SK-N-SH (cell line): ENCODE measurements around the gene KCTD12. TPM values are rescaled to one million over a fixed set of nuclear protein-coding genes. Genes with fewer than 3 reads are reported as not detected.

ENCODE experiments used
- CTCF ChIA-PET: fragments of 300-600, 350-600 bp; formaldehyde crosslinking; extraction: SDS; loops from one replicate; lab custom pipeline; 2021; lab: Yijun Ruan, JAX
- POLR2A ChIA-PET: fragments of 350-600 bp; sonication (Branson Sonifier 250); formaldehyde crosslinking; extraction: SDS; loops from one replicate; lab custom pipeline; 2020; ENCODE audit warnings: antibody characterized with exemption, inconsistent platforms; lab: Yijun Ruan, JAX
- DNase-seq: peaks from one replicate; pipeline ENCODE4 v3.0.0; 2012
- H2AFZ ChIP-seq: fragments of 200-600 bp; sonication (generic); 2 replicates; pipeline ENCODE4 v1.8.1; 2016; ENCODE audit warnings: antibody characterized with exemption, mild to moderate bottlenecking, low read depth
- H3F3A ChIP-seq: fragments of 200-600 bp; sonication (generic); replicated peaks from 2 replicates; pipeline ENCODE3; 2016; ENCODE audit warnings: antibody characterized with exemption, mild to moderate bottlenecking; ENCODE audit not compliant: insufficient read depth
- H3K27ac ChIP-seq, 2 experiments: fragments of 200-500 bp in 1 of 2; fragments of 200-600 bp in 1 of 2; sonication (Bioruptor generic) in 1 of 2; sonication (generic), shearing (Covaris generic) in 1 of 2; 2 replicates each; pipeline versions ENCODE4 v1.5.1 to v1.6.1; 2014 to 2016; ENCODE audit warnings: low read depth in 2 of 2, inconsistent platforms in 1 of 2, low read length in 1 of 2, mild to moderate bottlenecking in 1 of 2, mixed read lengths in 1 of 2
- H3K27me3 ChIP-seq: fragments of 200-600 bp; sonication (generic), shearing (Covaris generic); 2 replicates; pipeline ENCODE4 v1.6.1; 2016; ENCODE audit warnings: mixed run types; ENCODE audit not compliant: insufficient read depth
- H3K36me3 ChIP-seq, 2 experiments: fragments of 200-500 bp in 1 of 2; fragments of 200-600 bp in 1 of 2; sonication (Bioruptor generic) in 1 of 2; sonication (generic) in 1 of 2; replicated peaks in 1 of 2; 2 replicates each; pipeline versions ENCODE3 to v1.5.1; 2014 to 2016; ENCODE audit warnings: low read length in 1 of 2, mild to moderate bottlenecking in 1 of 2; ENCODE audit not compliant: insufficient read depth in 2 of 2, control insufficient read depth in 1 of 2
- H3K4me1 ChIP-seq, 2 experiments: fragments of 200-500 bp in 1 of 2; fragments of 200-600 bp in 1 of 2; sonication (Bioruptor generic) in 1 of 2; sonication (generic), shearing (Covaris generic) in 1 of 2; 2 replicates each; pipeline versions ENCODE4 v1.5.1 to v1.6.1; 2014 to 2016; ENCODE audit warnings: low read depth in 1 of 2, low read length in 1 of 2, mixed run types in 1 of 2; ENCODE audit not compliant: insufficient read depth in 2 of 2, control insufficient read depth in 1 of 2
- H3K4me2 ChIP-seq: fragments of 200-600 bp; sonication (generic), shearing (Covaris generic); 2 replicates; pipeline ENCODE4 v1.6.1; 2017; ENCODE audit warnings: mixed run types
- H3K4me3 ChIP-seq, 2 experiments: fragments of 200-500 bp in 1 of 2; fragments of 200-600 bp in 1 of 2; sonication (Bioruptor generic) in 1 of 2; sonication (generic), shearing (Covaris generic) in 1 of 2; 2 replicates each; pipeline versions ENCODE4 v1.5.1 to v1.8.1; 2014 to 2016; ENCODE audit warnings: low read depth in 2 of 2, inconsistent platforms in 1 of 2, low read length in 1 of 2, mild to moderate bottlenecking in 1 of 2, mixed read lengths in 1 of 2, moderate library complexity in 1 of 2
- H3K79me2 ChIP-seq: fragments of 200-600 bp; sonication (generic); 2 replicates; pipeline ENCODE4 v1.8.1; 2017; ENCODE audit warnings: mild to moderate bottlenecking; ENCODE audit not compliant: insufficient read depth
- H3K9ac ChIP-seq: fragments of 200-600 bp; sonication (generic); 2 replicates; pipeline ENCODE4 v1.6.1; 2017; ENCODE audit warnings: mixed run types
- H3K9me2 ChIP-seq: fragments of 200-600 bp; sonication (generic); 2 replicates; pipeline ENCODE4 v1.6.1; 2017; ENCODE audit warnings: mixed run types
- H3K9me3 ChIP-seq: fragments of 200-600 bp; sonication (generic); 2 replicates; pipeline ENCODE4 v1.6.1; 2017; ENCODE audit warnings: mixed run types, mild to moderate bottlenecking, moderate library complexity
- H4K20me1 ChIP-seq: fragments of 200-600 bp; sonication (generic); 2 replicates; pipeline ENCODE4 v1.6.1; 2017; ENCODE audit warnings: mild to moderate bottlenecking, mixed run types; ENCODE audit not compliant: insufficient read depth
- CHD2 ChIP-seq: fragments of 150-350 bp; IDR thresholded peaks from 2 replicates; pipeline ENCODE4 v1.6.1; 2018; ENCODE audit warnings: low read length; ENCODE audit not compliant: partially characterized antibody
- CTCF ChIP-seq: fragments of 200-600 bp; sonication (generic); IDR thresholded peaks from 2 replicates; pipeline ENCODE4 v1.6.1; 2017; ENCODE audit warnings: antibody characterized with exemption, mild to moderate bottlenecking, moderate library complexity
- ELF1 ChIP-seq: IDR thresholded peaks from 2 replicates; pipeline ENCODE4 v1.4.0; 2012
- EZH2phosphoT487 ChIP-seq: fragments of 200-600 bp; sonication (generic); IDR thresholded peaks from 2 replicates; pipeline ENCODE4 v1.6.1; 2017; ENCODE audit warnings: low read depth, mixed run types, mild to moderate bottlenecking, antibody characterized with exemption, moderate library complexity, borderline replicate concordance
- GABPA ChIP-seq: IDR thresholded peaks from 2 replicates; pipeline ENCODE4 v1.4.0; 2012; ENCODE audit warnings: low read depth, mild to moderate bottlenecking
- IRF3 ChIP-seq: fragments of 150-350 bp; IDR thresholded peaks from 2 replicates; pipeline ENCODE4 v1.6.1; 2016; ENCODE audit warnings: mild to moderate bottlenecking, low read depth, low read length
- JUND ChIP-seq: IDR thresholded peaks from 2 replicates; pipeline ENCODE4 v1.4.0; 2012
- NRF1 ChIP-seq: IDR thresholded peaks from 2 replicates; pipeline ENCODE4 v1.6.1; 2012; ENCODE audit warnings: low read depth, mild to moderate bottlenecking, low read length
- PBX3 ChIP-seq: IDR thresholded peaks from 2 replicates; pipeline ENCODE4; 2012
- POLR2AphosphoS5 ChIP-seq: IDR thresholded peaks from 2 replicates; pipeline ENCODE4 v1.6.1; 2012; ENCODE audit warnings: low read depth, low read length
- YY1 ChIP-seq: IDR thresholded peaks from 2 replicates; pipeline ENCODE4 v1.4.0; 2012; ENCODE audit warnings: low read depth, mild to moderate bottlenecking
- WGBS: methylation state at CpG from one replicate; pipeline ENCODE4 v1.1.6; 2017; ENCODE audit warnings: low lambda C conversion rate; 5-methylcytosine and 5-hydroxymethylcytosine counted together
- polyA plus RNA-seq, 3 experiments: library from polyadenylated mRNA; depleted of rRNA; stranded (reverse); fragments of >200 nt; gene quantifications; 2 replicates each; pipeline ENCODE4 v1.2.3, GENCODE V29; 2012
- TF ChIP-seq, protein P1 (sequence below): fragments of 150-350 bp; IDR thresholded peaks from 2 replicates; pipeline ENCODE4 v1.6.1; 2017; ENCODE audit warnings: antibody characterized with exemption, low read length, low read depth, borderline replicate concordance
- TF ChIP-seq, protein P2 (sequence below): IDR thresholded peaks from 2 replicates; pipeline ENCODE4 v1.4.0; 2012; ENCODE audit warnings: low read depth, borderline replicate concordance

The KCTD12 gene
- polyA plus RNA-seq, 1 of the 3 experiments (the other 2 are of a cell fraction), result 1.0 TPM

- TF ChIP-seq, protein P1, sequence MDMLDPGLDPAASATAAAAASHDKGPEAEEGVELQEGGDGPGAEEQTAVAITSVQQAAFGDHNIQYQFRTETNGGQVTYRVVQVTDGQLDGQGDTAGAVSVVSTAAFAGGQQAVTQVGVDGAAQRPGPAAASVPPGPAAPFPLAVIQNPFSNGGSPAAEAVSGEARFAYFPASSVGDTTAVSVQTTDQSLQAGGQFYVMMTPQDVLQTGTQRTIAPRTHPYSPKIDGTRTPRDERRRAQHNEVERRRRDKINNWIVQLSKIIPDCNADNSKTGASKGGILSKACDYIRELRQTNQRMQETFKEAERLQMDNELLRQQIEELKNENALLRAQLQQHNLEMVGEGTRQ, result no peak
- TF ChIP-seq IRF3 (no peak), EZH2phosphoT487 (no peak), NRF1 (no peak), POLR2AphosphoS5 (no peak)
These were observed 43.1 kb upstream of the KCTD12 start (continued) for GRCh38 chr13:76929320-76929719.

DNA sequence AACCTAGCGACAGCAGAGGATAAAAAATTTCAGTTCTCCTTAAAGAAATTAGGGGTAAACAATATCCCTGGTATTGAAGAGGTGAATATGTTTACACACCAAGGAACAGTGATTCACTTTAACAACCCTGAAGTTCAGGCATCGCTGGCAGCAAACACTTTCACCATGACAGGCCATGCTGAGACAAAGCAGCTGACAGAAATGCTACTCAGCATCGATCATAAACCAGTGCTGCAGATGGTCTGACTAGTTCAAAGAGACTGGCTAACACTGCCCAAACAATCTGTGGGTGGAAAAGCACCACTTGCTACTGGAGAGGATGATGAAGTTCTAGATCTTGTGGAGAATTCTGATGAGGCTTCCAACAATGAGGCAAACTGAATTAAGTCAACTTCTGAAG is 42.3 kb upstream of the KCTD12 start:
- Histone ChIP-seq H3F3A (no peaks in the 10 kb centered on the region), H3K27me3 (no peaks in the 10 kb centered on the region), H3K9me3 (no peaks in the 10 kb centered on the region), H3K9ac (no peak overlapping the region), H3K27ac (no peak overlapping the region), H3K4me1 (no peaks in the 10 kb centered on the region), H2AFZ (no peak overlapping the region), H3K4me3 (no peak overlapping the region), H3K36me3 (no peaks in the 10 kb centered on the region), H3K79me2 (no peaks in the 10 kb centered on the region), H3K4me2 (no peak overlapping the region), H3K9me2 (no peaks in the 10 kb centered on the region), H4K20me1 (no peaks in the 10 kb centered on the region)
- ChIA-PET POLR2A (no interaction called here), CTCF (no interaction called here)
- DNase-seq, result no peak
- WGBS, result 54% methylated on average over 3 of the region's 3 CpGs
- TF ChIP-seq, protein P2, sequence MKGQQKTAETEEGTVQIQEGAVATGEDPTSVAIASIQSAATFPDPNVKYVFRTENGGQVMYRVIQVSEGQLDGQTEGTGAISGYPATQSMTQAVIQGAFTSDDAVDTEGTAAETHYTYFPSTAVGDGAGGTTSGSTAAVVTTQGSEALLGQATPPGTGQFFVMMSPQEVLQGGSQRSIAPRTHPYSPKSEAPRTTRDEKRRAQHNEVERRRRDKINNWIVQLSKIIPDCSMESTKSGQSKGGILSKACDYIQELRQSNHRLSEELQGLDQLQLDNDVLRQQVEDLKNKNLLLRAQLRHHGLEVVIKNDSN, result no peak
- TF ChIP-seq PBX3, result no peak
- TF ChIP-seq, protein P1, result no peak
- no peak for TF ChIP-seq JUND
- TF ChIP-seq CTCF, result no peak
- TF ChIP-seq ELF1, result no peak
- no peak for TF ChIP-seq CHD2
- TF ChIP-seq YY1, result no peak
- TF ChIP-seq GABPA, result no peak
- TF ChIP-seq, all 33 proteins: peak for 0
